ENCODE data around the gene AGBL1. TPM values are rescaled to one million over a fixed set of nuclear protein-coding genes. Genes with fewer than 3 reads are reported as not detected.

The AGBL1 gene
- total RNA-seq, 1 experiment from 2014 or later, result not detected

DNA sequence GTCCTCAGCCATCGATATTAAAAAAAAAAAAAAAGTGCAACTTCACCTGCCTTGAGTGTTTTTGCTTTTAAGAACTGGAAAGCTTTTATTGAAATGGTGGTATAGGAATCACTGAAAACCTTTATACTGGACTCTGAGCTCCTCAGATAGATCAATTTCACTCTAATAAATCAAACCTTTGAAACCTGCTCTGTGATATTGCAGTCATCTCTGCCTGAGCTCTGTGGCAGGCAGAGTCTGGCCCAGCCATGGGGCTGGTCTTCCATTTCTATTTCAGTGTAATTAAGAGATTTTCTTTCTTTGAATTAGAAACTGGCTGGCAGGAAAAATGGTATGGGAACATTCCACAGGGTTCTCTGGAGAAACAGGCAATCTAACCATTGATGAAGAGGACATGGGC lies 762.5 kb downstream of the AGBL1 start:
- Mint-ChIP-seq H3K27me3 (ENCODE audit: low read depth) (no peaks in the 10 kb centered on the region), H3K4me3 (no peak overlapping the region), H3K27ac (no peak overlapping the region), H3K4me1 (no peaks in the 10 kb centered on the region), H3K36me3 (ENCODE audit: insufficient read depth in 1 of 3, low read depth in 3 of 3) (no peaks in the 10 kb centered on the region), H3K9me3 (no peaks in the 10 kb centered on the region)
- Histone ChIP-seq H2BK20ac (ENCODE audit: low read depth, low read length, poor library complexity, severe bottlenecking) (no peak overlapping the region), H2BK15ac (ENCODE audit: low read depth, low read length) (no peak overlapping the region), H3K56ac (ENCODE audit: insufficient read length, low read depth, low read length) (no peak overlapping the region), H2AFZ (ENCODE audit: low read length) (no peak overlapping the region), H3K4ac (ENCODE audit: low read depth, low read length) (no peak overlapping the region), H2BK12ac (ENCODE audit: insufficient read length, low read depth, low read length) (no peak overlapping the region), H3K9ac (ENCODE audit: extremely low read depth, insufficient read length, low read length) (no peak overlapping the region), H3K14ac (ENCODE audit: insufficient read depth, low read length) (no peak overlapping the region), H3K18ac (ENCODE audit: insufficient read length, low read depth, low read length) (no peak overlapping the region), H2BK120ac (ENCODE audit: low read depth, low read length, poor library complexity, severe bottlenecking) (no peak overlapping the region), H3T11ph (ENCODE audit: low read length) (no peak overlapping the region), H3K23ac (ENCODE audit: insufficient read length, low read depth, low read length) (no peak overlapping the region), H2BK5ac (ENCODE audit: insufficient read length, low read length) (no peak overlapping the region), H4K8ac (replicated peaks; ENCODE audit: insufficient read length, low read depth, low read length) (no peak overlapping the region), H3K4me1 (ENCODE audit: insufficient read depth, low read length) (no peaks in the 10 kb centered on the region), H3K27me3 (ENCODE audit: insufficient read depth, low read length) (no peaks in the 10 kb centered on the region), H3K79me2 (ENCODE audit: insufficient read depth, low read length) (no peaks in the 10 kb centered on the region), H4K5ac (ENCODE audit: insufficient read length, low read depth, low read length) (no peak overlapping the region), H3K23me2 (ENCODE audit: insufficient read length, low read depth, low read length, poor library complexity, severe bottlenecking) (no peaks in the 10 kb centered on the region), H3K79me1 (ENCODE audit: insufficient read depth, low read depth, low read length, poor library complexity, severe bottlenecking) (no peaks in the 10 kb centered on the region), H4K20me1 (ENCODE audit: control insufficient read depth, insufficient read depth, insufficient read length) (no peaks in the 10 kb centered on the region), H3K27ac (ENCODE audit: insufficient read length, low read depth, low read length) (no peak overlapping the region), H2AK5ac (ENCODE audit: insufficient read length, low read length) (no peak overlapping the region), H3K9me3 (ENCODE audit: control insufficient read depth, low read depth, low read length) (no peaks in the 10 kb centered on the region), H4K91ac (ENCODE audit: insufficient read length, low read depth, low read length) (no peak overlapping the region), H3K4me2 (ENCODE audit: insufficient read depth, insufficient read length, low read length) (no peak overlapping the region)
- DNase-seq, result no peak
- TF ChIP-seq, protein P1, sequence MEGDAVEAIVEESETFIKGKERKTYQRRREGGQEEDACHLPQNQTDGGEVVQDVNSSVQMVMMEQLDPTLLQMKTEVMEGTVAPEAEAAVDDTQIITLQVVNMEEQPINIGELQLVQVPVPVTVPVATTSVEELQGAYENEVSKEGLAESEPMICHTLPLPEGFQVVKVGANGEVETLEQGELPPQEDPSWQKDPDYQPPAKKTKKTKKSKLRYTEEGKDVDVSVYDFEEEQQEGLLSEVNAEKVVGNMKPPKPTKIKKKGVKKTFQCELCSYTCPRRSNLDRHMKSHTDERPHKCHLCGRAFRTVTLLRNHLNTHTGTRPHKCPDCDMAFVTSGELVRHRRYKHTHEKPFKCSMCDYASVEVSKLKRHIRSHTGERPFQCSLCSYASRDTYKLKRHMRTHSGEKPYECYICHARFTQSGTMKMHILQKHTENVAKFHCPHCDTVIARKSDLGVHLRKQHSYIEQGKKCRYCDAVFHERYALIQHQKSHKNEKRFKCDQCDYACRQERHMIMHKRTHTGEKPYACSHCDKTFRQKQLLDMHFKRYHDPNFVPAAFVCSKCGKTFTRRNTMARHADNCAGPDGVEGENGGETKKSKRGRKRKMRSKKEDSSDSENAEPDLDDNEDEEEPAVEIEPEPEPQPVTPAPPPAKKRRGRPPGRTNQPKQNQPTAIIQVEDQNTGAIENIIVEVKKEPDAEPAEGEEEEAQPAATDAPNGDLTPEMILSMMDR (conservative IDR thresholded peaks at IDR 0.05), result no peak
- WGBS (ENCODE audit: extremely low coverage, insufficient read length, low lambda C conversion rate), result no CpG with 5 or more reads among the region's 1 CpG

Measured in H9 (cell line).